PFSK-1 (cell line): ENCODE measurements around the gene LYPD6B.

Experiments
- FOXP2 ChIP-seq: optimal IDR thresholded peaks from 2 replicates; pipeline ENCODE3; 2011; ENCODE audit warnings: borderline replicate concordance, control low read depth, inconsistent platforms; ENCODE audit not compliant: insufficient read depth; ENCODE audit errors: extremely low read length, extremely low read depth
- POLR2AphosphoS5 ChIP-seq: IDR thresholded peaks from 2 replicates; pipeline ENCODE4 v1.6.1; 2012; ENCODE audit warnings: low read depth, mild to moderate bottlenecking, control low read depth, low read length, moderate library complexity
- REST ChIP-seq, 2 experiments: IDR thresholded peaks; 2 replicates each; pipeline versions ENCODE4 v1.6.1 to v1.8.0; 2011 to 2012; ENCODE audit warnings: low read depth in 2 of 2, low read length in 2 of 2, control low read depth in 1 of 2, inconsistent platforms in 1 of 2, mild to moderate bottlenecking in 1 of 2, moderate library complexity in 1 of 2; ENCODE audit not compliant: insufficient read depth in 1 of 2
- SIN3A ChIP-seq: IDR thresholded peaks from 2 replicates; pipeline ENCODE4 v1.6.1; 2012; ENCODE audit warnings: mild to moderate bottlenecking, low read length, moderate library complexity, borderline replicate concordance; ENCODE audit not compliant: insufficient read depth
- TAF1 ChIP-seq: IDR thresholded peaks from 2 replicates; pipeline ENCODE4 v1.6.1; 2012; ENCODE audit warnings: low read length, control low read depth, borderline replicate concordance; ENCODE audit not compliant: insufficient read depth

LYPD6B gene

GRCh38 chr2:149002891-149003740 lies 35.4 kb upstream of the LYPD6B start:
- TF ChIP-seq REST (IDR thresholded peaks at IDR 0.05; ENCODE audit: insufficient read depth in 1 of 2, low read depth in 2 of 2, low read length in 2 of 2) = no peak
- TF ChIP-seq FOXP2 = no peak
- no peak for TF ChIP-seq TAF1
- TF ChIP-seq POLR2AphosphoS5 = no peak
- TF ChIP-seq SIN3A = no peak

GRCh38 chr2:149004836-149005235 lies 33.7 kb upstream of the LYPD6B start:
- no peak for TF ChIP-seq POLR2AphosphoS5
- no peak for TF ChIP-seq REST (IDR thresholded peaks at IDR 0.05; ENCODE audit: insufficient read depth in 1 of 2, low read depth in 2 of 2, low read length in 2 of 2)
- TF ChIP-seq TAF1 = no peak
- TF ChIP-seq FOXP2 = no peak

GRCh38 chr2:149005471-149006077 lies 32.9 kb upstream of the LYPD6B start:
- TF ChIP-seq SIN3A = no peak
- TF ChIP-seq POLR2AphosphoS5 = no peak
- no peak for TF ChIP-seq FOXP2
- no peak for TF ChIP-seq REST (IDR thresholded peaks at IDR 0.05; ENCODE audit: insufficient read depth in 1 of 2, low read depth in 2 of 2, low read length in 2 of 2)
- TF ChIP-seq TAF1 = no peak

GRCh38 chr2:149006883-149007543 lies 31.5 kb upstream of the LYPD6B start:
- TF ChIP-seq TAF1 = no peak
- TF ChIP-seq REST (IDR thresholded peaks at IDR 0.05; ENCODE audit: insufficient read depth in 1 of 2, low read depth in 2 of 2, low read length in 2 of 2) = no peak
- no peak for TF ChIP-seq SIN3A
- no peak for TF ChIP-seq FOXP2
- TF ChIP-seq POLR2AphosphoS5 = no peak
